ENCODE results near the gene SEC14L2.

DNA sequence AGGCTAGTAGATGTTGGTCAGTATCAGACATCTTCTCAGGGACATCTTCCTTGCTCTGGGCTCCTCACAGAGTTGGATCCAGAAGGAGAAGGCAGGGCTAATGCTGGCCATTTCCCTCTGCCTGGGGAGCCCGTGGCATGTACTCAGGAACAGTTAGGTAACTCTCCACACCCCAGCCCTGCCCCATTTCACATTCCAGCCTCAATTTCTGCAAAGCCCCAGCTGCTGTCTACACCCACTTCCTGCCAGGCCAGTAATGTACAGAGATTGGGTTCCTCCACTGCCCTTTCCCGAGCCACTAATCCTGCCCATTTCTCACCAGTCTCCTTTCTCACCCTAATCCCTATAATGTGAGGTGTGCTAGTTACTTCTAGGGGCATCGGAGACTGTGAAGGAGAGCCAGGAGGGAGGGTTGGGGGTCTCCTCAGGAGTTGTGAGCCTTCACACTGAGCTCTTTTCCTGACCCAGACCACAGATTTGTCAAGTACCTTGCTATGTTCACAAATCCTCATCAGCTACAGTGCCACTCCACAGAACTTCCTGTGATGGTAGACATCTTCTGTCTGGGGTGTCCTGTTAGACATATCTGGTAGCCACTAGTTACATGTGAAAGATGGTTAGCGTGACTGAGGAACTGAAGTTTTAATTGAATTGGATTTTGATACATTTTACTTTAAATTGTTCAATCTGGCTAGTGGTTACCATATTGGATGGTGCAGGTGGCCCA lies 76.3 kb downstream of the SEC14L2 start:
- TF ChIP-seq, protein P1, sequence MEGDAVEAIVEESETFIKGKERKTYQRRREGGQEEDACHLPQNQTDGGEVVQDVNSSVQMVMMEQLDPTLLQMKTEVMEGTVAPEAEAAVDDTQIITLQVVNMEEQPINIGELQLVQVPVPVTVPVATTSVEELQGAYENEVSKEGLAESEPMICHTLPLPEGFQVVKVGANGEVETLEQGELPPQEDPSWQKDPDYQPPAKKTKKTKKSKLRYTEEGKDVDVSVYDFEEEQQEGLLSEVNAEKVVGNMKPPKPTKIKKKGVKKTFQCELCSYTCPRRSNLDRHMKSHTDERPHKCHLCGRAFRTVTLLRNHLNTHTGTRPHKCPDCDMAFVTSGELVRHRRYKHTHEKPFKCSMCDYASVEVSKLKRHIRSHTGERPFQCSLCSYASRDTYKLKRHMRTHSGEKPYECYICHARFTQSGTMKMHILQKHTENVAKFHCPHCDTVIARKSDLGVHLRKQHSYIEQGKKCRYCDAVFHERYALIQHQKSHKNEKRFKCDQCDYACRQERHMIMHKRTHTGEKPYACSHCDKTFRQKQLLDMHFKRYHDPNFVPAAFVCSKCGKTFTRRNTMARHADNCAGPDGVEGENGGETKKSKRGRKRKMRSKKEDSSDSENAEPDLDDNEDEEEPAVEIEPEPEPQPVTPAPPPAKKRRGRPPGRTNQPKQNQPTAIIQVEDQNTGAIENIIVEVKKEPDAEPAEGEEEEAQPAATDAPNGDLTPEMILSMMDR (IDR thresholded peaks at IDR 0.05; ENCODE audit: poor library complexity, severe bottlenecking) = no peak
- TF ChIP-seq, protein P2, sequence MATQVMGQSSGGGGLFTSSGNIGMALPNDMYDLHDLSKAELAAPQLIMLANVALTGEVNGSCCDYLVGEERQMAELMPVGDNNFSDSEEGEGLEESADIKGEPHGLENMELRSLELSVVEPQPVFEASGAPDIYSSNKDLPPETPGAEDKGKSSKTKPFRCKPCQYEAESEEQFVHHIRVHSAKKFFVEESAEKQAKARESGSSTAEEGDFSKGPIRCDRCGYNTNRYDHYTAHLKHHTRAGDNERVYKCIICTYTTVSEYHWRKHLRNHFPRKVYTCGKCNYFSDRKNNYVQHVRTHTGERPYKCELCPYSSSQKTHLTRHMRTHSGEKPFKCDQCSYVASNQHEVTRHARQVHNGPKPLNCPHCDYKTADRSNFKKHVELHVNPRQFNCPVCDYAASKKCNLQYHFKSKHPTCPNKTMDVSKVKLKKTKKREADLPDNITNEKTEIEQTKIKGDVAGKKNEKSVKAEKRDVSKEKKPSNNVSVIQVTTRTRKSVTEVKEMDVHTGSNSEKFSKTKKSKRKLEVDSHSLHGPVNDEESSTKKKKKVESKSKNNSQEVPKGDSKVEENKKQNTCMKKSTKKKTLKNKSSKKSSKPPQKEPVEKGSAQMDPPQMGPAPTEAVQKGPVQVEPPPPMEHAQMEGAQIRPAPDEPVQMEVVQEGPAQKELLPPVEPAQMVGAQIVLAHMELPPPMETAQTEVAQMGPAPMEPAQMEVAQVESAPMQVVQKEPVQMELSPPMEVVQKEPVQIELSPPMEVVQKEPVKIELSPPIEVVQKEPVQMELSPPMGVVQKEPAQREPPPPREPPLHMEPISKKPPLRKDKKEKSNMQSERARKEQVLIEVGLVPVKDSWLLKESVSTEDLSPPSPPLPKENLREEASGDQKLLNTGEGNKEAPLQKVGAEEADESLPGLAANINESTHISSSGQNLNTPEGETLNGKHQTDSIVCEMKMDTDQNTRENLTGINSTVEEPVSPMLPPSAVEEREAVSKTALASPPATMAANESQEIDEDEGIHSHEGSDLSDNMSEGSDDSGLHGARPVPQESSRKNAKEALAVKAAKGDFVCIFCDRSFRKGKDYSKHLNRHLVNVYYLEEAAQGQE (IDR thresholded peaks at IDR 0.05; ENCODE audit: borderline replicate concordance) = no peak
- no peak for TF ChIP-seq POLR2AphosphoS5 (IDR thresholded peaks at IDR 0.05)
- TF ChIP-seq MXI1 (conservative IDR thresholded peaks at IDR 0.05; ENCODE audit: poor library complexity, severe bottlenecking) = no peak
- TF ChIP-seq EZH2 (IDR thresholded peaks at IDR 0.05; ENCODE audit: borderline replicate concordance, insufficient read depth, low read length, poor library complexity, severe bottlenecking) = no peak
- no peak for TF ChIP-seq EP300 (conservative IDR thresholded peaks at IDR 0.05; ENCODE audit: poor library complexity, severe bottlenecking)
- TF ChIP-seq RAD21 (conservative IDR thresholded peaks at IDR 0.05) = no peak
- TF ChIP-seq SMC3 (conservative IDR thresholded peaks at IDR 0.05; ENCODE audit: poor library complexity) = no peak
